MV-4-11 (cell line): ENCODE results near the gene DNAJB1.

Source experiments
- DNase-seq: peaks from one replicate; lab custom pipeline; 2025; lab: John Stamatoyannopoulos, UW

Gene DNAJB1

DNA sequence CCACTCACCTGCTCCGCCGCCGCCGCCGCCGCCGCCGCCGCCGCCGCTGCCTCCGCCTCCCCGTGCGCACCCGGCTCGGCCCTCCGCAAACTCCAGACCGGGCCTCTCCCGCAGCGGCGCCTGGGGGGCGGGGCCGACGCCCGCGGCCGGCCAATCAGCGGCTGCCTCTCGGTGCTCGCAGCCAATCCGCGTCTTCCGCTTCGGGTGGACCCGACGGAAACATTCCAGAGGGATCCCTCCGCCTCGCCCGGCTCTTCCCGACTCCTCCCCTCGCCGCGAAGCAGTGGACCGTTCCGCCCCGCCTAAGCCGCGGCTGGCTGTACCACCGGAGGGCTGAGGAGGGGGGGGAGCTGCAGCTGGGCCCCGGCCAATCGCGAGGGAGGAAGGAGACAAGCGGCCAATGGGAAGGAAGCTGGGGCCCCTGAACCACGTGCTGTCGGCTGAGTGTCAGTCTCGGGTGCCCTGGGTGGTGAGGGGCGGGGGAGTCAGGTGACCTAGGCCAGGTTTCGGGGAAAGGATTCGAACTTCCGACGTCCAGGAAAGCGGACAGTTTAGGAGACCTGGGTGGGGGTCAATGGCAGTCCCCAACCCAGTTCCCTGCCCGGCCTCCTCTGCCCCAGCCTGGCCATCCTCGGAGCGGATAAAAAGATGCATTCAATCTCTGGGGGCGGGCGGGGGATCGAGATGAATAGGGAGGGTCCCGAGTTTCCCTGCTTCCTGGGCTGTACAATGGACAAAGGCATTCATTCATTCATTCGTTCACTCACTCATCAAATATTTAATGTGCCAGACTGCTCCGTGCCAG, 22.0 kb downstream of the DNAJB1 start, which contains the start of gene GIPC1:
GIPC1 (minus strand) TSS at position 99 of the 805 bp plus-strand sequence. CDS start 13,151 bp downstream, outside the sequence.
- DNase-seq: peak; percentile 92

GRCh38 chr19:14495672-14496028, 22.5 kb downstream of the DNAJB1 start:
- no peak for DNase-seq

DNA sequence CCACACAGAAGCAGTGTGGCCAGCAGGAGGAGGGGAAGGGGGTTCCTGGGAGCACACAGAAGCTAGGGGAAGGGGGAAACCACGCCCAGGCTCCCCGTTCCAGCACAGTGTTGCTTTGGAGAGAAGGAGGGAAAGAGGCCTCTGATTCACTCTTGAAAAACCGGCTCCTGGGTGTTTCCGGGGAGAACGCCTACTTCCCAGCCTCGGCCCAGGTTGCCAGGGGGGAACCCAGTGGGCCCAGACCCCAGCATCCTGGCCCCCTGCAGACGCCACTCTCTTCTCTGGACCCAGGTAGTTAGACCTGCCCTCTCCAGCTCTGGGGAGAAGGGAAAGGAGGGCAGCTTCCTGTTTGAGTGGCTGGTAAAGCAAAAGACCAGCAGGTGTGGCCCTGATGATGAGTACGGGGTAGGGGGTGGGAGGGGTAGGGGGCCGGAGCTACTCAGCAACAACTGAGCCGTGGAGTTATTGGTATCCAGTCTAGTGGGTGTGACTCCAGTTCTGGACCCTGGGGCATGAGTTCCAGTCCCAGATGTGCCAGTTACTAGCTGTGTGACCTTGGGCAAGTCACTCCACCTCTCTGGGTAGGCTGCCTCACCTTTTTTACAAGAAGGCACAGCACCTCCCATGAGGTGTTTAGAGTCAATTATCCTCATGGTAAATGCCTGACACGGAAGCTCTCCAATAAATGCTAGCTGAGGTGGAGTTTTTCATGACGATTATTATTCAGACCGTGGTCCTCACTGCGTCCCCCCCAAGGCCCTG, 23.1 kb downstream of the DNAJB1 start:
- no peak for DNase-seq

DNA sequence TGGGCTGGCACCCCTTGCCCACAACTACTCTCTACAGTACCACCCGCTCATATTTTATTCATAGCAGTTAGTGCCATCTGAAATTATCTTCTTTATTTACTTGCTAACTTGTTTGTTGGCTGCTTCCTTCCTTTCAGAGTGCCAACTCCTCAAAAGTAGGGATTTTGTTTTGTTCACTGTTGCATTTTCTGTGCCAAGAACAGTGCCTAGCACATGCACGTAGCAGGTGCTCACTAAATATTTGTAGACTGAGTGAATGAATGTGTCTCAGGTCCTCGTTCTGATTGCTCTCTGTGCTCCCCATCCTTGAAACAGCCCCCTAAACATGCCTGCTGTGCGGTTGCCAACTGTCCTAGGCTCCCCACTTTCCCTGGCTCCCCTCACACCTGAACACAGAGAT, 23.8 kb downstream of the DNAJB1 start:
- no peak for DNase-seq

GRCh38 chr19:14492756-14493337, 25.4 kb downstream of the DNAJB1 start:
- no peak for DNase-seq

GRCh38 chr19:14487370-14488125, 30.6 kb downstream of the DNAJB1 start:
- no peak for DNase-seq

GRCh38 chr19:14482172-14482941, 35.8 kb downstream of the DNAJB1 start:
- no peak for DNase-seq

DNA sequence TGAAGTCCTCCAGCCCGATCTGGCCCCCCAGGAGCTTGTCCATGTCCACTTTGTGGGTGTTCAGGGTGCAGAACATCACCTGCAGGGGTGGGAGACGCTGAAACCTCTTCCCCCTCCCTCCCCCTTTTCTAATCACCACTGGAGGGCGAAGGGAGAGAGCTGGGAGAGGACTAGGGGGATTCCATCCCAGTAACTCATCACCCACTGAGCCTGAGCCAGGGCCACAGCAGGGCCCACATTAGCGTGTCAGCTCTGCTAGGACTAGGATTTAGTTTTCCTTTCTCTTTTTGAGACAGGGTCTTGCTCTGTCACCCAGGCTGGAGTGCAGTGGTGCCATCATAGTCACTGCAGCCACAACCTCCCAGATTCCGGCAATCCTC, 37.5 kb downstream of the DNAJB1 start:
- DNase-seq: no peak

DNA sequence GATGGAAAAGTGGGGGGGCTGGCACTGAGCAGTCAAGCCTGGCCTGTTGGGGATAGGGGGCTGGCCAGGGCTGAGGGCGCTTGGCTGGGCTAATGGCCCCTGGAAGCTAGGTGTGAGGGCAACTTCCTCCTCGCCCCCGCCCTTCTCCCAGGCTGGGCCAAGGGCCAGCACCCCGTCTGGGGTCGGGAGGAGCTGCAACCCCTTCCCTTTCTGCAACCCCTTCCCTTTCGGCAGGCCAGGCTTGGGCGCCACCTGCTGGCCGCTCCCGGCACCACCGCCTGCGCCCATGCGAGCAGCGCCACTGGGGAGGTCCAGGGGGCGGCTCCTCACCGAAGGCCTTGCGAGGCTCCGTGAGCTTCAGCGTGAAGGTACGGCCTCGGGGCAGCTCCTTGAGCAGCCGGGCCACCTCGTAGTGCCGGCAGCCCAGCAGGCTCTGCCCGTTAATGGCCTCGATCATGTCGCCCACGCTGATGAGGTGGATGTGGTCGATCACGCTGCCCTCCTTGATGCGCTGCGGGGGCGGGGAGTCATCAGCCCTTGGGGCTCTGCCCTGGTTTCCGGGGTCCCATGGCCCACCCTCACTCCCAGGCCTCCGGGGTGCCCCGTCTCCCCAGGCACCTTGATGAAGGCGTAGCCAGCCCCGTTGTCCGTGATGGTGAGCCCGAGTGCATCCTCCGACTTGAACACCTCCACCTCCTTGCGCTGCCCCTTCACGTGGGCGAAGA, 38.1 kb downstream of the DNAJB1 start:
- peak; percentile 24 for DNase-seq

- DNase-seq: no peak
Measured at GRCh38 chr19:14479309-14479974, 38.8 kb downstream of the DNAJB1 start.

DNA sequence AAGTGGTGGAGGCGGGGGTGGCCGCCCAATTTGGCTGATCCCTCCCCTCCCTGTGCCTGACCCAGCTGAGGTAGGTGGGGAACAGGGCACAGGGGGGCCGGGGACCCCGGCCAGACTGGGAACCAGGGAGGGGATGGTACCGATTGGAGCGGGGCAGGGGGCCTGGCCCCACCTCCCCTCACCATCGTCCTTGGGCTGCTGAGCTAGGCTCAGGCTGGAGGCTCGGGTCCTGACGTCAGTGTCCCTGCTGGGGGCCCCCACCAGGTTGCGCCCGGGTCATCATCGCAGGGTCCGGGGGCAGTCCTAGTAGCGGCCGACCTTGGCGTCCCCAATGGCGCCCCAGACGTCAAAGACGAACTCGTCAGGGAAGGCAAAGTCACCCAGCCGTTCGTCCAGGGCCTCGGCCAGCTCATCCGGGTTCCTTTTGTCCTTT, 40.1 kb downstream of the DNAJB1 start:
- DNase-seq: no peak

DNA sequence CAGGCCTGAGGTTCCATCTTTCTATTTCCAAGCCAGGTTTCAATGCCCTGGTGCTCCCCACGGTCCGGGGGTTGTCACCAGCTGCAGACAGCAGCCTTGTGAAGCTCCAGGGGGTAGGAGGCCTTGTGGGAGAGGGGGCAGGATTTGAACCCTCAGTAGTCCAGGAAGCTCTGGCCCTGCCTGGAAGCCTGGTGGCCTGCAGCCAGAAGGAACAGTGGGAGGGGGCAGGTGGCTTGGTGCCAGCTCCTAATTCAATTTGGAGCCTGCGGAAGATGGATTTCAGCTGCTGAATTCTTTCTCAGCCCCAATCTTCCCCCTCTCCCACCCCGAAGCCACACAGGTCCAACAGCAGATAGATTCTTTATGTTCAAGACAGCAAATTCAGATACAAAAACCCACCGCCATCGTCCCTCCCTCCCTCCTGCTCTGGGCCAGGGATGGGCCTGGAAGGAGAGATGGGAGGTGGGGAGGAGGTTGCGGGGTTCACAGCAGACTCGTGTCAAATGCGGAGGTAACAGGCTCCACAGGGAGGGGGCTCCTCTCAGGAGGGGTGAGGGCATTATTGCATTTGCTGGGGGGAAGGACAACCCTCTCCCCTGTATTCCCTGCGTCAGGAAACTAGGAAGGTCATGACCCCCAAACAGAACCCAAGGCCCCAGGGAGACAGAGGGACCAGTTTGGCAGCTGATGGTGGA, 40.6 kb downstream of the DNAJB1 start:
- DNase-seq: no peak

- peak; percentile 82 for DNase-seq
Measured at GRCh38 chr19:14476673-14477401, 41.4 kb downstream of the DNAJB1 start.

DNA sequence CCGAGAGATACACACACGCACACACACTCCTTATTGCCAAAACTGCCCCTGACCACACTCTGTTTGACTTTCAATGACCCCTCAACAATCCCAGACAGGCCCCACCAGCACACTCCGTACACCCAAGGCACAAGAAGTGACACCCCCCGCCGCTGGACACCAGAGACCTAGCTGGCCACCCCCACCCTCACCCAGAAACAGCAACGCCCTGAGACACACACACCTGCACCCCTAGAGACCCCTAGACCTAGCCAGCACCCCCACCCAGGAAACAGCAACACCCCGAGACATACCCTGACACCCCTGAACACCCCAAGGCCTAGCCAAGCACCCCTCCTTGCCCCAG, 41.9 kb downstream of the DNAJB1 start:
- no peak for DNase-seq

DNA sequence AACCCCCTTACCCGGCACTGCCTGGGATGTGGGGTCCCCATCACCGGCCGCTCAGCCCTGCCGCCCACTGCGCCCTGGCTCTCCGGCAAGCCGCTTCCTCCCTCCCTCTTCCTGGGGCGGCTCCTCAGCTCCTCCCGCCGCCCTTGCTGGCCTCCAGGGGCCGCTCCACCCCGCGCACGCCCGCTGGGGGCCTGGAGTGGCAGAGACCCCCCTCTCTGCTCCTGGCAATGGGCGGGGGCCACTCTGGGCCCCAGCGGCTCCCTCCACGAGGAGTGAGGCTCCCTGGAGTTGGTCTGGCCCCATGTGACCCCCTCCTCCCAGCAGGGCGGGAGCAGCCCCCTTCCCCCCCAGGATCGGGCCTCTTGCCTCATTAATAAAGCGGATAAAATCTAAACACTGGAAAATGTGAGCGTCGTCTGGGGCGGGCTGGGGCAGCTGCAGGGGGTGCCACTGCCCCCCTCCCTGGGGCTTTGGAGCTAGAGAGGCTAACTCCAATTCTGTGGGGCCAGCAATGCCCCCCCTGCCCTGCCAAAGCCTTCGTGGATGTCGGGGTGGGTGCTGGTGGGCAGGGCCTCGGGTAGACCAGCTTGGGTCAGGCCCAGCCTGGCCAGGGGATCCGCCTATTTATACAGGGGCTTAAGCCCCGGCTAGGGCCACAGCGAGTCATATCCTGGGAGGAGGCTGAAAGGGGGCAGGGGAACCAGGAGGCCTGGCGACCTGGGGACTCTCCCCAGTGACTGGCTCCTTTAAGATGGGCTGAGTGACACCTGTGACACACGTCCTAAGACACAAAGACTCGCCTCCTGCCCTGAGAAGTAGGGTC, 42.7 kb downstream of the DNAJB1 start, which contains the start of gene PTGER1:
PTGER1 (minus strand) TSS at position 104 of the 823 bp plus-strand sequence. CDS start 1,034 bp downstream, outside the sequence.
- DNase-seq: peak; percentile 50

GRCh38 chr19:14474827-14475226, 43.4 kb downstream of the DNAJB1 start:
- DNase-seq: no peak

DNA sequence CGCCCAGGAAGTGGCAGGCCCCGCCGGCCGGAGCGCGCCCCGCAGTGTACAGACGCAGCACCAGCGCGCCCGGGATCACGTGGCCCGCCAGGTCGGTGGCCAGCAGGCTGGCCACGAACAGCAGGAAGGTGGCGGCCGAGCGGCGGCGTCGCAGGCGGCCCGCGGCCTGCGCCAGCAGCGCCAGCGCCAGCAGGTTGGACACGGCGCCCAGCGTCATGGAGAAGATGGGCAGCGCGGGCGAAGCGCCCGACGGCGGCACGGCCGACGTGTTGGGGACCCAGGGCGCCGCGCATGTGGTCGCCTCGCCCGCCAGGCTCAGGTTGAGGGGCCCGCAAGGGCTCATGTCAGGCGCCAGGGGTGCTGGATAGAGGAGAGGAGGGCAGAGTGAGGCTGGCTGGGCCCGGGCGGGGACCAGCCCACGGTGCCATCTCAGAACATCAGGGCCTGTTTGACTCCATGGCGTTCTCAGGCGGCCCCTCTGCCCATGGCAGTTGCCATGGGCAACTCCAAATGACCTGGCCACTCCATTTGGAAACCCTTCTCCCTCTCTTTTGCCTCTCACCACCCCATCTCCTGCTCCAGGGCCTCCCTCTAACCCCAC, 44.1 kb downstream of the DNAJB1 start:
- no peak for DNase-seq
